Measurements from ENCODE around the gene CDK5. TPM values are rescaled to one million over a fixed set of nuclear protein-coding genes. Genes with fewer than 3 reads are reported as not detected.

Gene CDK5
- total and polyA plus RNA-seq, 9 of the 15 experiments (the other 6 are each of a cell fraction or from before 2014, with no cell fraction given), result 3.2 to 38.0 (median 27.5) TPM

- TF ChIP-seq KLF6 (CRISPR knock-in tag; IDR thresholded peaks at IDR 0.05; ENCODE audit: borderline replicate concordance) (0 out of 2 replicates have a peak, but pooled peaks have one; percentile 4), MXI1 (IDR thresholded peaks at IDR 0.05; ENCODE audit: low read depth, low read length) (no peak), TFE3 (CRISPR knock-in tag; IDR thresholded peaks at IDR 0.05) (no peak), GTF2F1 (IDR thresholded peaks at IDR 0.05; ENCODE audit: low read depth, low read length) (no peak), ELF2 (CRISPR knock-in tag; IDR thresholded peaks at IDR 0.05) (no peak), ZNF518B (CRISPR knock-in tag; IDR thresholded peaks at IDR 0.05) (no peak), SP2 (IDR thresholded peaks at IDR 0.05; ENCODE audit: extremely low read depth, low read depth, low read length, poor library complexity, severe bottlenecking) (no peak), DMBX1 (CRISPR knock-in tag; IDR thresholded peaks at IDR 0.05; ENCODE audit: borderline replicate concordance) (no peak), HMG20A (CRISPR knock-in tag; conservative IDR thresholded peaks at IDR 0.05) (no peak), ELF4 (CRISPR knock-in tag; IDR thresholded peaks at IDR 0.05) (no peak), NR2F6 (CRISPR knock-in tag; IDR thresholded peaks at IDR 0.05) (no peak), CBX2 (IDR thresholded peaks at IDR 0.05; ENCODE audit: insufficient read depth, low read length, poor library complexity, severe bottlenecking) (no peak), ZBTB12 (CRISPR knock-in tag; IDR thresholded peaks at IDR 0.05) (no peak), NFYB (IDR thresholded peaks at IDR 0.05; ENCODE audit: extremely low read depth, insufficient read length) (no peak), ATF4 (CRISPR knock-in tag; IDR thresholded peaks at IDR 0.05) (no peak), TFAM (CRISPR knock-in tag; conservative IDR thresholded peaks at IDR 0.05) (no peak), SAFB2 (IDR thresholded peaks at IDR 0.05; ENCODE audit: borderline replicate concordance, low read depth, low read length, severe bottlenecking) (no peak)
- TF ChIP-seq, protein P1, sequence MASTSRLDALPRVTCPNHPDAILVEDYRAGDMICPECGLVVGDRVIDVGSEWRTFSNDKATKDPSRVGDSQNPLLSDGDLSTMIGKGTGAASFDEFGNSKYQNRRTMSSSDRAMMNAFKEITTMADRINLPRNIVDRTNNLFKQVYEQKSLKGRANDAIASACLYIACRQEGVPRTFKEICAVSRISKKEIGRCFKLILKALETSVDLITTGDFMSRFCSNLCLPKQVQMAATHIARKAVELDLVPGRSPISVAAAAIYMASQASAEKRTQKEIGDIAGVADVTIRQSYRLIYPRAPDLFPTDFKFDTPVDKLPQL (IDR thresholded peaks at IDR 0.05; ENCODE audit: extremely low read depth, insufficient read length), result no peak
- TF ChIP-seq, protein P2, sequence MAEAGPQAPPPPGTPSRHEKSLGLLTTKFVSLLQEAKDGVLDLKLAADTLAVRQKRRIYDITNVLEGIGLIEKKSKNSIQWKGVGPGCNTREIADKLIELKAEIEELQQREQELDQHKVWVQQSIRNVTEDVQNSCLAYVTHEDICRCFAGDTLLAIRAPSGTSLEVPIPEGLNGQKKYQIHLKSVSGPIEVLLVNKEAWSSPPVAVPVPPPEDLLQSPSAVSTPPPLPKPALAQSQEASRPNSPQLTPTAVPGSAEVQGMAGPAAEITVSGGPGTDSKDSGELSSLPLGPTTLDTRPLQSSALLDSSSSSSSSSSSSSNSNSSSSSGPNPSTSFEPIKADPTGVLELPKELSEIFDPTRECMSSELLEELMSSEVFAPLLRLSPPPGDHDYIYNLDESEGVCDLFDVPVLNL (CRISPR knock-in tag; IDR thresholded peaks at IDR 0.05; ENCODE audit: low read depth), result no peak
These were observed 28.7 kb downstream of the CDK5 start (continued) for GRCh38 chr7:151028948-151029501.

Data from K562 (cell line).